Cerebellar cortex (tissue), 1 donor: ENCODE data around the gene ZNRF3.

Source experiments
- DNase-seq: peaks from one replicate; pipeline ENCODE4 v3.0.0-alpha.2; 2015; ENCODE audit warnings: low spot score

Gene ZNRF3

GRCh38 chr22:29009148-29009547 lies 125.8 kb downstream of the ZNRF3 start:
- DNase-seq: no peak

- peak; percentile 61 for DNase-seq
These were observed 128.1 kb downstream of the ZNRF3 start for GRCh38 chr22:29011240-29012100.

GRCh38 chr22:29012101-29012433 lies 128.7 kb downstream of the ZNRF3 start:
- no peak for DNase-seq

- DNase-seq: no peak
These were observed 129.6 kb downstream of the ZNRF3 start for GRCh38 chr22:29012952-29013351.

DNA sequence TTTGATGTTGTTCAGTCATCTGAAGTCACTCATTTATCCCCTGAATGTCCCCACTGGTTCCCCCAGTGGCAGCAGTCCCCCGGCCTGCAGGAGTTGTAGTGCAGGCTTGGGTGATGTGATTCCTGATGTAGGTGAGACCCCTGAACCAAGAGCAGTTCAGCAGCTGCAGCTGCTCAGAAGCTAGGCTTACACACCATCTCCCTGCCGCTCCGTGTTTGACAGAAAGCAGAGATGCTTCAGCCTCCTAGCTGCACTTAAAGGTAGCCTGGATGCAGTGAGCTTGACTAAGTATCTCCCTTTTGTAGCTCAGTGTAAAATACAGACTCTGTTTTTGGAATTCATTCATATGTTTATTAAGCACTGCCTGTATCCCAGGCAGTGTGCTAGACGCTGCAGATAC lies 130.9 kb downstream of the ZNRF3 start:
- DNase-seq: no peak

GRCh38 chr22:29014773-29015172 lies 131.4 kb downstream of the ZNRF3 start:
- DNase-seq: no peak

DNA sequence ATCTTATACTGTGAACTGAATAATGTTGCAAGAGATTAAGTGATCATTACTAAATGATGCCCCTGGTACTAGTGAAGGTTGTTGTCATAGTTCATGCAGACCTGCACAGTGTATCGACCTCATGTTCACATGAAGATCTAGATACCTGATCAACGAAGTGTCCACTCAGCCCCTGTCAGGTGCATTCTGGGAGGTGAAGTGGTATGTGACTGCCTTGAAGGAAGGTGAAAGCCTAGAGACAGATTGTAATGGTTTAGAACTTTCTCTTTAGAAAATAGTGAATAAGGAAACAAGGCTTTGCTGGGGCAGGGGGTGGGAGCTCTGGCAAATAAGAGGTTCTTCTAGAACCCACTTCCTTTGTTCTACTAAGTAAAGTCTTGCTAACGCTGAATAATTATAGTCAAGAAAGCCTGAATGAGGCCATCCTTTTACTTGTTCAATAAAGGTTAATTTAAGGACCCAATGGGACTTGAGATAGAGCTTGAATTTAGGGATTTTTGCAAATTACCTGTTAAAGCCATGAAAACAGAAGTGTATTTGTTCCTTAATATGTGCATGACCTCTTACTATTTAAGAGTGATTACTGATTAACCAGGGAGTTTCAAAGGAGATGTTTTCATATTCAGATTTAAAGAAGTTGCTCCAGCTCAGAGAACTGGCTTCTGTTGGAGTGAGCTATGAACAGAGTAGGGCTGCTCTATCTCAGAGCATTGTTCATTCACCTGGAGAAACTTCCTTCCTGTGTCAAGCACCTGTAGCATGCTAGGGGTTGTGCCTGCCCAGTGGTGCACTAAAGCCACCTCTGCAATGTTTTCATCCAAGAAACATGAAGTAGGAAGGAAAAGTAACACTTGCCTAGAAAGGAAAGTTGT lies 132.9 kb downstream of the ZNRF3 start:
- no peak for DNase-seq

- no peak for DNase-seq
These were observed 135.2 kb downstream of the ZNRF3 start for GRCh38 chr22:29018293-29019189.

DNA sequence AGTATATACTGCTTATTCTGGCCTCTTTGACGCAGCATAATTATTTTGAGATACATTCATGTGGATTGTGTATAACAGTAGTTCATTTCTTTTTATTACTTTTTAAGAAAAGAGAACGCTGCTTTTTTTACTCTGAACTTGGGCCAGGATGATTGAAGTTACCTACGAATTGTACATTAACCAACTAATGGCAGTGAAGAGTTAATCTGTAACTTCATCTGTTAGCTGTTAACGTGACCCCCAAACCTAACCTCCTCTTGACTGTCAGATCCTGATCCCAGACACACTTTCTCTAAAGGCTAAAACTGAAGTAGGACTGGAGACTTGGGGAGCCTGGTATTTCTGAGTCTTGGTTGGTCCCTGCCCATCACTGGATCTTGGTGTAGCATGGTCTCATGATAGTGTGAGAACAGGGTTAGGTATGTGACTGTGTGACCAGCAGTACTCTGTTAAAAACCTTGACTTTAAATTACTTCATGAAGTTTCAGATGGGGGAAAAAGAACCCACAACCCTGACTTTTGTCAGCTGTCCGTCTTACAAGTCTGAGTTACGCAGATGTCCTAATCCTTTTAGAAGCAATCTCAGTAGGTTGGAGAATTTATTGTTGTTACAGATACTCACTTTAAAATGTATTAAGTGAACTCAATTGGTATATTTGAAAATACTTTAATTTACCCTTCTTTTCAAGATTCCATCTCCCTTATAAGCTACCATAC lies 138.9 kb downstream of the ZNRF3 start:
- no peak for DNase-seq

DNA sequence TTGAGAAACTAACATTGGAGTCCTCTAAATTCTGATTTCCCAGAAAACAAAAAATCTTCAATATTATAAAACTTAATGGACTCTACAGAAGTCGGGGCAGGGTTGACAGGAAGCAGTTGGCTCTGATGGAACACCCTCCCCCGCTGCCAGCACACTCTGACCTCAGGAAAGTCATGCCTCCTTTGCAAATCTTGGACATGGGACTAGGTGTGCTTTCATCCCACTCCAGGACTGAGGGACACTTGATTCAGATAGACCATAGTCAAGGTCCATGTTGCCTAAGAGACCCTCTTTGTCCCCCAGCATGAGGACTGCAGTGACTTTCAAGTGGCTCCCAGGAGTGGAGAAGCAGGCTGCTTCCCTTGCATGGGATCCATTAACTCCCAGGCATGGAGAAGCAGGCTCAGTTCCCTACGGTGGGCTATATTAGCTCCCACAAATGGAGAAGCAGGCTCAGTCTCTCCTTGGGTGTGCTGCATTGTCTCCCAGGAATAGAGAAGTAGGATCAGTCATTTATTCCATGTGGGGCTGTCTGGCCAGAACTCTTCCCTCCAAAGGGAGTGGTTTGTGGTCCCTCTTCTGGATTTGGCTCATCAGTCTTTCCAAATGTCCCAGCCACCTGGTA lies 139.9 kb downstream of the ZNRF3 start:
- no peak for DNase-seq

GRCh38 chr22:29026579-29026978 lies 143.2 kb downstream of the ZNRF3 start:
- no peak for DNase-seq

DNA sequence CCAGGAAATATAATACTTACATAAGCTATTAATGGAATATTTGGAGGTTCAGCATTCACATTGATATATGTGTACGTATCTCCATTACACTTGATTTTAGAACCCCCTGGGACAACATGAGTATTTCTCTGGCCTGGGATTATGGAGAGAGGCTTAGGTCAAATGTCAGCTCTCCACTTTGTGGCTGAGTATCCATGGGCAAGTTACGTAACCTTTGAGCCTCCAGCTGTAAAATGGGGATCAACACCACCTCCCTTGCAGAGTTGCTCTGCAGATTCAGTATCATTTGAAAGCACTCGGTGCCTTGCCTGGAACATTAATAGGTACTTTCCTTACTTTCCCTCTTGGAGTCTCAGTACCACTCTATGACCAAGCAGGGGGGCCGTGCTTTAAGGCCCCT lies 145.1 kb downstream of the ZNRF3 start:
- no peak for DNase-seq

GRCh38 chr22:29029202-29030000 lies 146.0 kb downstream of the ZNRF3 start:
- no peak for DNase-seq

GRCh38 chr22:29030016-29030617 lies 146.7 kb downstream of the ZNRF3 start:
- DNase-seq: peak; percentile 36

DNA sequence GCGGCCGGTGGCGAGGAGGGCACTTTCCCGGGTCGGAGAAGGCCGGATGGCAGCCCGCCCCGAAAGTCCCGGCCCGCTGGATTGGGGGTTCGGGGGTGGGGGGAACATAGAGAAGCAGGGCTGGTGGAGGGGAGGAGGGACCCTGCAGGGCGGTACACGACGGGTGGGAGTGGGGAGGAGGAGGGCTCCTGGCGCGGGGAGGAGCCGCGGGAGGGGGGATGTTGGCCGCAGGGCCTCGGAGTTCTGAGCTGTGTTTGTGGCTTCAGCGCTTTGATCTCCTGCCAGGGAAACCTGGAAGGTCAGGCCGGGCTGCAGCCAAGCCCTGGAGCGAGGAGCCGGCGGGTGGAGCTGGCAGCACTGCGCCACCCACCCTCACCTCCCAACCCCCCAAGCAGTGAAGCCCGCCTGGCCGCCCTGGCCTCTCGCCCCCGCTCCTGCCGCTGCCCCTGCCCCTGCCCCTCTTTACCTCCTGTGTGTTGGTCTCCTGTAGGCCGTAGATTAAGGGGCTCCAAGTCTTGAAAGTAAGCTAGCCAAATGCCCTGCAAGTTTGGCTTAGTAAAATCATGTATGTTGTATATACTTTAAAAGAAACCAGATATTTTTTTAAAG lies 147.3 kb downstream of the ZNRF3 start:
- DNase-seq: peak; percentile 87

DNA sequence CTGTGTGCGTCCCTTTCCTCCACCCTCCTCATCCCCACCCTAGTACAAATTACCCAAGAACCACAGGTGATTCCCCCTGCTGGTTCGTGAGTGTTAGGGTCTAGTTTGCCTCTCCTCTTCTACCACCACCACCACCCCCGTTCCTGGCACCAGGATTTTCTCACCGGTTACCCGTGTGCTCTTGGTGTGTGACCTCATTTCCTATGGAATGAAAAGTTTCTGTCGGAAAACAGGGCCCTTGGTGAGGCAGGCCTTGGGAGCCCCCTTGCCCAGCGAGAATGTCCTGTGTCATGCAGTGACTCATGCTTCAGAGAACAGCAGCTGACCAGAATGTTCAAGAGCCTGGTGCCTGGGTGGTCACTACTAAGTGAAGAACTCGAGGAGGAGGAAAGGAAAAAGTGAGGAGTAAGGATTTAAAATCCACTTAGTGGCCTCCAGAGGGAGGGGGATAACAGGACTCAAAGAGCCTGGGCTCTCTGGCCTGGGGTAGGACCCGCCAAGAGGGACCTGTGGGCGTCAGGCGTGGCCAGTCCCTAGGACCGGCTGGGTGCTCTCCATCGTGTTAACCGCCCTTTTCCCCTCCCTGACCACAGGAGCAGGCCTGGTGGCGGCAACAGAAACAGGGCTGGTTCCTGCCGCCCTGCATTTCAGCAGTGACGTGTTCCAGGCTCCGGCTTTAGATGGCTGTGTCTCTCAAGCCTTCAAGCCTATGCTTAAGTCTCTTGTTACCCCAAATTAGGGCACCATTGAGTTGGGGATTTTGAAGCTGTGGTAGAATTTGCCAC lies 148.0 kb downstream of the ZNRF3 start:
- DNase-seq: peak; percentile 77

GRCh38 chr22:29032014-29032475 lies 148.7 kb downstream of the ZNRF3 start:
- no peak for DNase-seq

DNA sequence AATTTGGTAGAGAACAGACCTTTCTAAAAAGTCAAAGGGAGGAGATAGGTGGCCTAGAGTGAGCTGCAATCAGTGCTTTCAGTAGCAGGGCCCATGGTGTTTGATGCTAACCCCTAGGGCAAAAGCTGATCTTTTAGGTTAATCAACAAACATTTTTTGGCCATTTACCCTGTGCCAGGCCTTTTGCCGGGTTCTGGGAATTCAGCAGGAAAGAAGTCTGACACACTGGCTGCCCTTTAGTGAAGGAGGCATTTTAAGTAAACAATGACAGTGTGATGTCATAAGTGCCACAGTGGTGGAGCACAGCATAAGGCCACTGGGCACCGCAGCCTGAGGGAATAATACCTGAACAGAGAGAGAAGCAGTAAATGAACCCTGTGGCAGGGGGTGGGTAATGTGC lies 149.2 kb downstream of the ZNRF3 start:
- no peak for DNase-seq
